ENCODE measurements around the gene SUCLG1.

SUCLG1 gene

DNA sequence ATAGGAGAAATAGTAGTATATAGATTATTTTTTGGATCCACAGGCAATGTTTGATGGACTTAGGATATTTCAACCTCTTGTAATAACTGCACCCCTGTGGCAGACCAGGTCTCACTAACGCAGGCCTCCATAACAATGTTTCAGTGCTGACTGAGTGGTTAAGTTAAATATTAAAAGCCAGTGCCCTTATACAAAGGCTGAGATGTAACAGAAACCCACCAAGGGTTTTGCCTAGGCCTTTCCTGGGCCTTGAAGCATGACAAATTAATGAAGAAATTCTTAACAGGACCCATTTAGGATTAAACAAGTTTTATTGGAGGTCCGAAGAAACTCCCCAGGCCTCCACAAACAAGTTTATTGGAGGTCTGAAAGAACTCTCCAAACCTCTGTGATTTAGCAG is 1.6 kb upstream of the SUCLG1 start:
- DNase-seq = no peak

DNA sequence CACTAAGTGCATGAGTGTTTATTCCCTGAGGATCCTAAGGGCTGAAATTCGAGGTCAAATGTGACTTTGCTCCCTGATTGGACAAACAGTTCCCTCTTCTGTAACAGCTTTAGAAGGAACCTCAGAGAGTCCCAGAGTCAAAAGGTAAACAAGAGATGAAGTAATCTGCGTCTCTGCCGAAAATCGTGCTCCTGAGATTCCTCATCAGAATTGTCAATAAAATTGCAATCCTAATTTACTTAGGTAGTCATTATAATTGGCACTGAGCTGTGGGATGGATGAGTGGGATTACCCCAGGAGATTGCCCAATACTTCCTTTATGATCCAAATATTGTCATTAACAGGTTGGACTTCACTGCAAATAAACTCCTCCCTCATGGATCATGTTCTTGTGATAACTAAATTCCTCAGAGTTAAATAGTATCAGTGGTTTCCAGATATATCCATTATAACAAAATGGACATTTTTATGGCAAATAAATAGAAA is 907 bp upstream of the SUCLG1 start:
- DNase-seq = no peak

DNA sequence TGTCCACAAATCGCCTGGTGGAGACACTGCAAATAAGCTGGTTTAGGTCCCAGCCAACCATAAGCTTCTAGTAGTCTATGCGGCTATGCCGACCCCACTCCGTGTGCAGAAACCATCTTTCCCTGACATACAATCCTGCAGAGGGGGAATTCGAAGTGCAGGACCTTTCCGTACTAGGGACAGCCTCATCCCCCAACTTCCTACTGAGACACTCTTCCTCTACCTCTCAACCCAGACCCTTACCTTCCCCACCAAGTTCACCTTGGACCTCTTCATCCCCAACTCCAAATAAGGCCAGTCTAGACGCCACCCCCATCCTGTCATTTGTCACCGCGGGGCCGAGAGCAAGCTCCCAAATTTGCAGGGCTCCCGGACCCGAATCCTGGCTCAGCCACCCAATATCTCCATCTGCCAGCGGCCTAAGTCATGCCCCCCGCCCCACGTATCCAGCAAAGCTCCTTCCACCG is 496 bp downstream of the SUCLG1 start:
- no peak for DNase-seq

DNA sequence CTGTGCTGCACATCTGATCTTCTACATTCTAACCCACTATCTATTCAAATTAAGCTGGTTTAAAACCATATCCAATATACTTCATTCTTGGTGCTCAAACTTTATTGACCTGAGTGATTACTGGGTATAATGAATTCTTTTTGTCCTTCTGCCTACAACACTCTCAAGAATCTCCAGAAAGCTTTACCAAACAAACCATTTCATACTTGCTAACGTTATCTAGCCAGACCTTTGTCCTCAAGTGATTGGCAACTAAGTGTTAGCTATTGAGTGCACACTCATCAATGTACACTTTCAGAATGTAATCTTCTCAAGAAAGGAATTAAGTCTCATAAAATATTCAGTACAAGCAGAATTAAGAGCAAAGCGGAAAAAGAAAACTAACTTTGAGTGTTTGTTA is 1.4 kb downstream of the SUCLG1 start:
- no peak for DNase-seq

DNA sequence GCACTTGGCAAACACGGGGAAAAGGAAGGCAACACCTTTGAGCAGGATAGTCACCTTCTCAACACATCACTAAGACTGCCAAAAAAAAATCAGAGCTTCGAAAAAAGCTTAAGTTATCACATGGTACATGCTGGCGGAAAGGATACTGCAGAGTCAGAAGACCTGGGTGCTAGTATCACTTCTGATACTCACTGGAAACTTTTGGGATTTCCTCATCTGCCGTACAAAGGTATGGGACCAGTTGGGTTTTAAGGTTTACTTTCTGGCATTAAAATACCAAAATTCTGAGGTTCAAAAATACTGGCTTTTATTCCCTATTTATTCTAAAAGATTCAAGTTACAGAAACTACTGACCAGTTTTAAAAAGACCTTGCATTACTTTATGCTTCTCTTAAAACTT is 2.9 kb downstream of the SUCLG1 start:
- DNase-seq = no peak

DNA sequence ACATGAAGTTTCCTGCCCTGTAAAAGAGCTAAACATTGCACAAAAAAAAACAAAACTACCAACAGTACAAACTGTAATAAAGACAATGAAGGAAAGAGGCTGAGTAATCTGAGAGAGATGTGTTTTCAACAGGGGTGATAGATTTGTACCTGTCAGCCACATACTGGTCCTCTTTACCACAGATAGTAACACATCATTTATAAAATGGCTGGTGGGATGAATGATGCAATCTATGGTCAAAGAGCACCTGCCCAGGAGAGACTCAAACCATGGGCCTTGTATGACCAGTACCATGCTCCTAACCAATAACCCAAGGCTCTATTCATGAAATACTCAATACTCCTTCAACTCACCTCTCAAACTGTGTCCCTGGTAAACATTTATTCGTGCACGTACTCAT is 4.5 kb downstream of the SUCLG1 start:
- no peak for DNase-seq

DNA sequence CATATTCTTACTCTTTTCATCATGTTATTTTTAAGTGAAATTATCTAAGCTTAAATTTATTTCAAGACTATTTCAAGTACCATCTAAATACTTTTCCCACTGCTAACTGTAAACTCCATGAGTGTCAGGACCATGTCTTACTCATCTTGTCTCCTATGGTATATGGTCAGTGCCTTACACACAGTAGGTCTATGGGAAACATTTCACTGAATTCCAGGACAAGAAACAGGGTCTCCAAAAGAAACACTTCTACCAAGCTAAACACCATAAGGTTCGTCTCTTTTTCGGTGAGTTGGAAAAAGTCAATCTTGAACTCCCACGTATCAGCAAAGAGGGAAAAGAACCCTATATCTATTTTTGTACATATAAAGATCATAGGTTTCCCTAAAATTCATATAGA is 6.5 kb downstream of the SUCLG1 start:
- no peak for DNase-seq

DNA sequence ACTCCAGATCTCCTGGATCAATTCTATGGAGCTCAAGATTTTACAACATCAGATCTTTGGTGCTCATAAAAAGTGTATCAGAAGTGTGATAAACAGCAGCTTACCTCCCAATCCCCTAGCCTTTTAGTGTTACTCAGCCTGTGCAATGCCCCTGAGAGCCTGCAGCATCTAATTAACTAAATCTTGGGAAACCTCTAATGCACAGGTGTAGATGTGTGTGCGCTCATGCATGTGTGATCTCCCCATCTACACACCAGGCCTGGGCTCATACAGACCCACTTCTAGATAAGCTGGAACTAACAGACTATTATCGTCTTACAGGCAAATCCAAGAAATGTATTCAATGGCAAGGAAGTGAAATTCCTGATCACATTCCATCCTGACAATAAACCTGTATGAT is 7.5 kb downstream of the SUCLG1 start:
- DNase-seq = no peak

DNA sequence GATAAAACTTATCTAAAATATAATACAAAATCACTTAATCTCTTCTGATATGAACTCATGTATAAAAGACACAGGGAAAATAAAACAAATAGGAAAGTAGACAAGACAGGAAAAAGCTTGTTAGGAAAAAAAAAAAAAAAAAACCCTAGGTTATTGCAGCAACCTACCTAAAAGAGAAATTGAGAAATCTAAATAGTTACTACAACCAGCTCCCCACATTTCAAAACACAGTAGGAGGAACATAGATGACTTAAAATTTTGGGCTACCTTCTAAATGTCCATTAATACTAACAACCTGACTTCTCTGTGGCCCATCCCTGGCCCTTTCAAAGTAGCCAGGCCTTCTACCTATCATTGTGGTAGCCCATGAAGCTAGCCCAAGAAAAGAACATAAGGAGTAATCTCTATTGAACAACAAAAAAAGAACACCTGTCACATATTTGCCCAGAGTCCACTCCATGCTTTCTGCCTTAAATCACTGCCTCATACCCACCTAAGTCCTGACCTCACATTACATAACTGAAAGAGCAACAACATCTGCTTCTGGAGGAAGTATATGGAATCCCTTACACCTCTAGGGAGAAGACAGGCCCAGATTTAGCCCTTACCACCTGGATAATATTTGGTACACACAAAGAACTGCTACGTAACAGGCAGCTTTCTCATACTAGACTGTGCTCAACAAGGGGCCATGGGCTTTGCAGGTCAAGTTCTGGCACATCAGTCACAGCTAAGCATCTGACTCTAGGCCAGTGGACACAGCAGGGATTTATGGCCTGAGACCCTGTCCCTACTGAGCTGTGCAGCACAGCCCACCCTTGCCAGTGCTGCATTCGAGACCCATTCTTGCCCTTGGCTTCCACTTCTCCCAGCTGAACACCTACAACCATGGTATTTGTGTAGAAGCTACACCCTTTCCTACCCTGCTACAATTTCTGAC is 8.5 kb downstream of the SUCLG1 start:
- DNase-seq = no peak

DNA sequence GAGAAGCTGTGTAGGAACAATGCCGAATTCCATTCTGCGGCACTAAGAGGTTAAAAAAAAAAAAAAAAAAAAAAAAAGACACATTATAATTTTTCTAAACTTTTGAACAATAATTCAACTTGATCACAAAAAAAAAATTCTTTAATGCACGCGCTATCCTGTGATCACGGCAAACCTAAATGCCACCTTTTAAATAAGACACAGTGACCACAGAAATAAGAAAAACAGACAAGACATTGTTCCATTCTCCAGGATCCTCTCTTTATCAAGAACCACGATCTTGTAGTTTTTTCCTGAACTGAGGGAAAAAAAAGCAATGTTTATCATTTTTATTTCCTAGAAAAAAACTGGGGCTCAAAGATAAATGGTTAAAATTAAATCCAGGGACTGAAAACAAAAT is 9.4 kb downstream of the SUCLG1 start:
- no peak for DNase-seq

DNA sequence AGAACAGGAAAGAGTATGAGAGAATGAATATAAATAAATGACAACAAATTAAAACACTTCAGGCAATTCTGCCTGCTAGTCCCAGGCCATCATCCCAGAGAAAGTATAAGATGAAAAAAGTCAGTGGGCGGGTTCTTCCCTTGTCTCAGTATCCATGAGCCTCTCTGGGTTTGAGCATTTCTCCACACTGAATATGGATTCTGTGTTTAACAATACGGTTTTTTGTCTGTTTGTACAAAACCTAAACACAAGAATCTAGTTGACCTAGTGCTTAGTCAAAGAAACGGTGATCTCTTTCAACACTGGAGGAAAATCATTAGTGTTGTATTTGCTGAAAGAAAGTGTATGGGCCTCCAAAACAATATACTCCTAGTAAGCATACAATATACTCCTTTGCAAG is 10.0 kb downstream of the SUCLG1 start:
- DNase-seq = no peak

DNA sequence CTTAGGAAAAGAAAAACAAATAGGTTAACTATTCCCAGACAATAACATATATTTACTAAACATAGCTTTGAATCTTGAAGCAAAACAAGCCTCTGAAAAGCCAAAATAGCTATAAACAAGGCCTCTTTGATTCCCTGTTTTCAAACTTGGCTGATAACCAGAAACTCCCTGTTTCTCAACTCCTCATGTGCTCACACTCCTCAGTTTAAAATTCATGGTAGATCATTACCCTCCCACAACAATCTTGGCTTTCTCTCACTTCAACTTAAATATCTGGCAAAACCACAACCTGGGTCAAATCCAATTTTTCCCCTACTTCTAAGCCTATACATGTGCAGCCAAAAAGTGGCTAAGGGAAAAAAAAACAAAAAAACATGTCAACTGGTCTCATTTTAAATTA is 15.6 kb downstream of the SUCLG1 start:
- DNase-seq = no peak

DNA sequence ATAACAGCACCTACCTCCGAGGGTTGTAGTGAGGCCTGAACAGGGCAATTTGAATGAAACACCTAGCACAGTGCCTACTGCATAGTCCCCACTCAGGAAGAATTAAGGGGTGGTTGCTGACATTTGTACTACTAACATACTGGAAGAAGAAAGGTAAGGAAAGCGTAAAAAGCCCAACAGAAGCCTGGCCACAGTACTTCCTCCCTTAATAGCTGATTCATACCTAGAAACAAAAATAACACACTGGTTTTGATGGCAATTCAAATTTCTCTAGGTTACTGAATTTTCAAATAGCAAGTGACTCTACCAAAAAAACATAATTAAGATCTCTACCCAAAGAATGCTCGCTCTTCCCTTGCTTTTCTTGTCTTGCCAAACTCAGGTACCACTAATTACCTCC is 16.2 kb downstream of the SUCLG1 start:
- no peak for DNase-seq

DNA sequence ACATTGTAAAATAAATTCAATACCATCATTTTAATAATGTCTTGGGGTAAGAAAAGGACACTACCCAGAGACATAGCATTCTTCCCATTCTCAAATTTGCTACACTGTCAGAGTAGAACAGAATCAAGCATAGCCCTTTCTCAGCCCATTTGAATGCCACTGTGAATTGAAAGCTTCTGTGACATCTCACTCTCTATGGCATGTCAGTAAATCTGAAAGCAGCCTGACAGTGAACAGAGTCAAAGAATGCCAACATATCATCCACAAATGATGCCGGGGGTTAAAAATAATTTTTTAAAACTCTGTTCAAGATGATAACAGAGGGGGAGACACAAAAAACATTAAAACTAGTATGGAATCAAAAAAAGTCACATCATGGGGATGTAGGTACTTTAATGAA is 17.6 kb downstream of the SUCLG1 start:
- DNase-seq = no peak

DNA sequence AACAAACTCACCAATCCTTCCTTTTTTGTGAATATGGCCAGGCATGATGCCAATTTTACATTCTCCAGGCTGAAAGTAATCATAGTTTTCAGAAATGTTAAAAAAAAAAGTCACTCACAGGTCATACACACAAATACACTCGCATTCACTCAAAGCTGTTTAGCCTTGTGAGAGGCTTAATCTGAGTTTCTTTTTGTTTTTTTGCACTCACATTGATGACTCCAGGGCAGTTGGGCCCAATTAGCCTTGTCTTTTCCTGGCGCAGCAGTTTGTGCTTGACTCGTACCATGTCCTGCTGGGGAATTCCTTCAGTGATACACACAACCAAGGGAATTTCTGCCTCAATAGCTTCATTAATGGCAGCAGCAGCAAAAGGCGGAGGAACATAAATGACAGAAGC is 18.0 kb downstream of the SUCLG1 start:
- no peak for DNase-seq

DNA sequence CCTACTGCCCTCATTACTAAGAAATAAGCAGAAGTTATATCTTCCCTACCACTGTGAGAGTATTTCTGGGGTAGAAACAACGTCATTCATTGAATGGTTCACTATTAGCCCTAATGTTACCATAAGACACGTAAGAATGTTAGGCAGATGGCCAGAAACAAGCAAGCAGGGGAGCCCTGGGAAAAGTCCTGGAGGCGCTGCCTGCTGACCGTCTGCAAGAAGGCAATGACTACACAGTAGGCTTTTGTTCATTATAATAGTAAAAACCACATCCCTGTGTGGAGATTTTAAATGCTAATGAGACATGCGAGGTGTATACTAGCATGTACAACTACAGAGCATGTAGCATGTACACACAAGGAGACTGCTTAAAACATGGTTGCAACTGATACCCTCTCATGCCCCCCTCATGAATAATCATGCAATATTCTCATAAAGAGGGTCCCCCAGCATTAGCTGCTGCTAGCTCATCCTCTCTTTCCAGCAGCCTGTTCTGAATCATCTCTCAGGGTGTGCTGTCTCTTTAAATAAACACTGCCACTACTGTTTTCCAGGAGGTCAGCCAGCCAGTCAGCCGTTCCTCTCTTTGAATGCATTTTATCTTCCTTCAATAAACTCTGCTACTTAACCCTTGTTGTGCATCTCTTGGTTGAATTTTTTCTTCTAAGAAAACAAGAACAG is 23.6 kb downstream of the SUCLG1 start:
- DNase-seq = no peak

DNA sequence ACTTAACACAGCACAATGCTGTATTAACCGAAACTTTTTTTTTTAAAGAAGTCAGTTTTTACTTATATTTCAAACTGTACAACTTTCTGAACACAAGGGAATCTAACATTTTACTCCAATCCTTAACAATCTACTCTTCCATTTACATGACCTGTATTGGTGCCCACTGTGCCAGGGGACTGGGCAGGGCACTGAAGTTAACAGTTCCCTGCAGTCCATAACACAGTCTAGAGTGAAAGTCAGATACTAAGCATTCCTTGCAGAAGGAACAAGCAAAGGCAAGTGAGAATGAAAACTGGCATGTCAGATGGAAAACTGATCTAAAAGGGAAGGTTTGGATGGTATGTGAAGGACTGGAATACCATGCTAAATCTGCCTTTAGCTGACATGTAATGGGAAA is 29.8 kb downstream of the SUCLG1 start:
- no peak for DNase-seq

DNA sequence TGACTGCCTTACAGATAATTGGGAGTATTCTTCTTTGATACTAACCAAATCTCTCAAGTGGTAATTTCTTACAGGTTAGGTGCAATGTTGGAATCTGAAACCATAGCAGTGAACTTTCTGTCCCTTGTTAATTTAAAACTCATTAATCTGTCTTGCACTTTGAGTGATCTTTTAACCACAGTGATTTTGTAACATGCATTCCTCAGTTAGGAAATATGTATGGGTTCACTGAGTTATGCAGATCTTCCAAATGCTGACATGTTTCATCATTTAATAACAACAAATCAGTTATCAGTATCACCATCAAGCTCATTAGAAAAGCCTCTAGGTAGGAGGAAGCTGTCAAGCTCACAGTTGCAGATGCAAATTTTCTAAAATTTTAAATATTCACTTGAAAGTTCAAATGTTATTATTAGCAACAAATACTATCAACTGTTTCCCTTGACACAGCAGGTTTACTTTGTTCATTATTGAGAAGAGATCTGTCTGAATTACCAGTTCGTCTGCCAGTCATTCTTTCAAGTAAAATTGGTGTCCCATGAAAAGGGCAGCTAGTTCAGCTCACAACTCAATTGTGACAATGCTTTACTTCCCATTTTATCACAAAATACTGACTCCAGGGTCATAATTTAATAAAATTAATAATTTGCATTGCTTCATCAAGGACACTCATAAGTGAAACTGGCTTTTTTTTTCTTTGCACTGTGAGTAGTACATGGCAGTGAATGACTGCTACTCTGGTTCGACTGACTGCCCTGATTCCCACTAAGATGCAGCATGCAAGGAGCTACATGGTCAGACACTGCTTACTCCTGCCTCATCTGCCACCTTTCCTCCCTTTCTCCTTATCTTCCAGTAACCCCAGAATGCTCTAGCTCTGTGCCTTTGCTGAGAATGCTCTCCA is 31.6 kb downstream of the SUCLG1 start:
- no peak for DNase-seq

DNA sequence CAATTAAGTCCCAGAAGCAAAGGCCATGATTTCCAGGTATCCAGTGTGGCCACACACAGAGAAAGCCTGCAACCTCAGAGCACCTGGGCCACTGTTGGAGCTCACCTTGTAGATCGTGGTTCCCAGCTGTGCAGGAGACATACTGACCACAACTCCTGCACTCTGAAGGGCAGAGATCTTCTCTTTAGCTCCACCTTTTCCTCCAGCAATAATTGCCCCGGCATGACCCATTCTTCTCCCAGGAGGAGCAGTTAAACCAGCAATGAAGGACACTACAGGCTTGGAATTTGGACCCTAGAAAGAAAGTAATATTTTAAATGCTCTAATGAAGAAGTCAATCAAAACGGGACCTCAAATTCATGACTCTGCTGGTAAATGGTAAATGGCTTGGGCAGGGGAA is 33.8 kb downstream of the SUCLG1 start:
- no peak for DNase-seq

DNA sequence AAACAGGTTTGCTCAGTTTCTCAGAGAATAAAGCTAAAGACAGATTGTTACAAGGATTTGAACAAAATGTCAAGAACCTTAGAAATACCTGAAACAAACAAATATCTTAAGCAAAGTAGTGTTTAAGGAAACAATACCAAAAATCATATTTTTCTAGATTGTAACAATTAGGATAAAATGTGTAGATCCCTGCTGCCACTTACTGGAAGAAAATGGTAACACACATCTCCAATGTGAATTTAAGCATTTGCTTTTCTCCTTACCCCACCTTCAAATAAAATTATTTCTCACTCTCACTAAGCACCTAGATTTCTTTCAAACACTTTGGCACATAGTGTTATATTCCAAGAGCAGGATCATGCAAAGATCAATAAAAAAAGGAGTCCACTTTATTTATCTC is 34.9 kb downstream of the SUCLG1 start:
- no peak for DNase-seq

DNA sequence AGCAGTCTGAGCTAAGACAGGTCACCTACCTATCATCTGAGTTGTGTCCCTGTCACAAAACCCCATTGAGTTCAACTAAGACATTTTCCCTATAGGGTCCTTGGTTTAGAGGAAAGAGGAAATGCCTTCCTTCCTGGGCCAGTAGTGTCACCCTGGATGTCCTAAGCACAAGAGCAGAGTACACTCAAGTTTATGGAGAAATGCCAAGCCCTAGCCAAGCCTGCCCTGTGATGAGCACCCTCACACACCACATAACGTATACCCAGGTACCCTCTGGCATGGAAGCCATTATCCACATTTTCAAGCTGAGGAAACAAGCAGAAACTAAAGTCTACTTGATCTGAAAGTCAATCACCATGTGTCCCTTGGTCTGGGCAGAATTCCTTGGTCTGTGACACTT is 37.3 kb downstream of the SUCLG1 start:
- no peak for DNase-seq

DNA sequence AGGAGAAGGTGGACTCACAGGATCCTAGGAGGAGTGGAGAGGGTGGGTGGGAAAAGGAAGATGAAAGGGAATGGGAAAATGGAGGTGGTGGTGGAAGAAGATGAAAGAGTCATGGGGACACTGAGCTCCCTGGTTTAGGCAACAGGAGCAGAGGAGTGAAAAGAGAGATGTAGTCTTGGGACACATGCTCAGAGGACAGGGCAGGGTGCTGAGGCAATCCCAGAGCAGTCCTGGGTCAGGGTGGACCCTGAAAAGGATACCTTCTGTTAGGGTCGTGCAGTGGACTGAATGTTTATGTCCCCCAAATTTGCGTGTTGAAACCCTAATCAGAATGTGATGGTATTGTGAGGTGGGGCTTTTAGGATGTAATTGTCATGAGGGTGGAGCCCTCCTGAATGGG is 37.9 kb downstream of the SUCLG1 start:
- no peak for DNase-seq

DNA sequence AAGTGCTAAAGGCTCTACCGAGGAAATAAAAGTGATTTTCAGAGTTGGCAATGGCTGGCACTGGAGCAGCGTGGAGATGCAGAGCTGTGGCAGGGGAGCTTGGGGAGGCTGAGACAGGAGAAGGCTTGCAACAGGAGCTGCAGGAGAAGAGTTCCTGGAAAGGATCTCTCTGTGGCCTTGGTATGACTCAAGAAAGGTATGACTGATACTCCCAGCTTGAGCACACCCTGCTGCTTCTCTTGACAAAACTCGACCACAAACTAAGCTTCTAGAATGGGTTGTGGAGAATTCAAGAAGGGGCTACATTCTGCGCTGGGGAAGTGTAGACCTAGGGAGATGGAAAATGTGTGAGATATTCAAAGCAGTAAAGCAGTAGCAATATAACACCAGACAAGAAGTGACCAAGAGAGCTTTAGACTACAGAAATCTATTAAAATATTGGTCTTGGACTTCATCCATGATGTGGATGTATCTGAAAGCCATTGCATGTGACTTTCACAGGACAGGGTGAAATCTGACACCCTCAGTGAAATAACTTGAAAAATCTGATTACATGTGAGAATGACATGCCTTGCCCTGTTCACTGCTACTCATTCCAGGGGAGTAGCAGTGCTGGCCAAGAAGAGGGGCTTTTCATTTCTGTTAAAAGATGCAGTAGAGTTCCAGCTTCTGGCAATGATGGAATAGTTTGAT is 41.5 kb downstream of the SUCLG1 start:
- DNase-seq = no peak

Measured in stimulated activated CD4-positive, alpha-beta T cell treated with anti-CD3 and anti-CD28 coated beads, Interleukin-4, amount 100 ng/mL, for 4 hours (primary cell).